Activated T-cell treated with anti-CD3 and anti-CD28 coated beads, Interleukin-2, amount 50 U/mL, for 24 hours (primary cell): ENCODE measurements around the gene HSD11B1L.

ENCODE experiments used
- DNase-seq: peaks from one replicate; pipeline ENCODE4 v3.0.0-alpha.2; 2020
- H3K27ac Mint-ChIP-seq: 2 replicates; pipeline ENCODE4 v1.8.0; 2020; ENCODE audit warnings: mild to moderate bottlenecking, mixed read lengths
- H3K27me3 Mint-ChIP-seq: 2 replicates; pipeline ENCODE4 v1.8.0; 2020; ENCODE audit warnings: mixed read lengths
- H3K36me3 Mint-ChIP-seq: 2 replicates; pipeline ENCODE4 v1.8.0; 2020; ENCODE audit warnings: low read depth, mixed read lengths
- H3K4me1 Mint-ChIP-seq: 2 replicates; pipeline ENCODE4 v1.8.0; 2020; ENCODE audit warnings: low read depth, mixed read lengths
- H3K4me3 Mint-ChIP-seq: 2 replicates; pipeline ENCODE4 v1.8.0; 2020; ENCODE audit warnings: mild to moderate bottlenecking, moderate library complexity, mixed read lengths
- H3K9me3 Mint-ChIP-seq: 2 replicates; pipeline ENCODE4 v1.8.0; 2020; ENCODE audit warnings: mixed read lengths

Gene HSD11B1L

DNA sequence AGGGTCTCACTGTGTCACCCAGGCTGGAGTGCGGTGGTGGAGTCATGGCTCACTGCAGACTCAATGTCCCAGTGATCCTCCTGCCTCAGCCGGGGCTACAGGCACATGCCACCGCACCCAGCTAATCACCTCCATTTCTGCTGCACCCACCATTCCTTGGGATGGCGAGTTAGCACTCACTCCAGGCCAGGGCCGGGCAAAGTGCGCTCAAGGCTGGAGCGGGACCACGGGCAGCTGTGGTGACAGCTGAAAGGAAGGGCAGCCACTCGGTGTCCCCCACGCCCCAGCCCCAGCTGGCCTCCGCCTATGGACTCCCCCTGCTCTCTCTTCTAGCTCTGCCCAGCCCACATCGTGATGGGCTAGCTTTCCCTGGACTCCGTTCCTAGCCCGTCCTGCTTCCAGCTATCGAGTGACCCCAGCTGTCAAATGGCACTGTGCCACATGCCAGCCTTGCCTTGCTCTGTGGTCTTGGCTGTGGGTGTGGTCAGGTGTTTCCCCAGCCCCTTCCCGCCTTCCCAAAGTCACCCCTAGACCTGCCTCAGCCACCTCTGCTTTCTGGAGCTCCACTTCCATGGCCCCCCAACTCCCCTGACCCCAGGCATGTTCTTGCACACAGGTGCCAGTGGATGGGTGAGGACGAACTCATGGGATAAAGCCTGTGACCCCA is 4.6 kb upstream of the HSD11B1L start:
- Mint-ChIP-seq H3K9me3 (no peaks in the 10 kb centered on the region), H3K4me1 (peaks cover 8% of the 10 kb centered on the region), H3K36me3 (peaks cover 67% of the 10 kb centered on the region), H3K27ac (peak overlapping the region; percentile 69), H3K4me3 (no peak overlapping the region), H3K27me3 (no peaks in the 10 kb centered on the region)
- DNase-seq: no peak

DNA sequence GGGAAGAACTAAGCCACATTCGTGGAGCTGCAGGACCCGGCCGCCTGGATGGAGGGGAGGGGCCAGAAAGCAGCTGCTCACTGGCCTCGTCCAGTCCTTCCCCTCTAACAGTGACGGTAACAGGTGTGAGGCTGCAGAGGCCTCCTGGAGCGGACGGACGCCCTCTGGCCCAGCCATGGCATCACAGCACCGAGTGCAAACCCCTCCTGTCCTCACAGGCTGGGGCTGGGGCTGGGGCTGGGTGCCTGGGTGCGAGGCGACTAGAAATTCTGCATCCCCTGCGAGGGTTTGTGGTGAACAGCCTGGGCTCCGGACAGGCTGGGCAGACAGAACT is 4.1 kb upstream of the HSD11B1L start:
- DNase-seq: no peak
- Mint-ChIP-seq H3K27me3 (no peaks in the 10 kb centered on the region), H3K36me3 (peaks cover 62% of the 10 kb centered on the region), H3K4me1 (peaks cover 13% of the 10 kb centered on the region), H3K27ac (no peak overlapping the region), H3K4me3 (no peak overlapping the region), H3K9me3 (no peaks in the 10 kb centered on the region)

DNA sequence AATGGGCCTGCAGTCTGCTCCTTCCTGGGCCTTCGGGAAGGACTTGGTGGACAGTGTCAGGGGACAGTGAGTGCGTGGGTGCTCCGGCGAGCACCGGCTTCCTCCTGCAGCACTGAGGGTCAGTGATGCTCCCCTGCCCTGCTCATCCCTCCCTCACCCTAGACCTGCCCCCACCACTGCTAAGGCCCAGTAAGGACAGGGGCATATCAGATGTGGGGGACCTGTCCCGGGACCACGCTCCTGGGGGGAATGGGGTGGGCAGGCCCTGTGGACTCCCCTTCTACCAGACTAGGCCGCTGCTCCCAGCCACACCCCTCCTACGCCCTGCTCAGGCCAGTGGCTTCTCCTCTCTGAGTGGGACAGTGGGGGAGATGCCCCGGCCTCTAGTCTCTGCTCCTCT is 3.7 kb upstream of the HSD11B1L start:
- Mint-ChIP-seq H3K4me3 (no peak overlapping the region), H3K27ac (peak overlapping the region; percentile 44), H3K9me3 (no peaks in the 10 kb centered on the region), H3K4me1 (peaks cover 16% of the 10 kb centered on the region), H3K36me3 (peaks cover 58% of the 10 kb centered on the region), H3K27me3 (no peaks in the 10 kb centered on the region)
- no peak for DNase-seq

DNA sequence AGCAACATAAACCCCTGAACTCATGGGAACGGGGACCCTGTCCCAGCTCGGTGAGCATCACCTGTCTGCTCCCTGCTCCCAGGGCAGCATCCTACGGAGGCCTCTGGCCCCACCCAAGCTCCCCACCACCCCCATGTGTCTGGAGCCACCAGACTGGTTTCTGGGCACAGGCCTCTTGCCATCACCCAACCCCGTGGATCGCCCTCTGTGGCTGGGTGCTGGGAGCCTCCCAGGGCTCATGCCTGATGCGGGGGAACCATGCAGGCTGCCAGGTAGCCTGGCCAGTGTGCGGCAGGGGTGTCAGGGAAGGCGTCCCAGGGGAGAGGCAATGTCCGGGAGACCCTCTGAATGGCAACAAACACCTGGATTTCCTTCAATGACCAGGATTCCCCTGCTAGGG is 3.2 kb upstream of the HSD11B1L start:
- no peaks in the 10 kb centered on the region for H3K27me3 Mint-ChIP-seq
- H3K9me3 Mint-ChIP-seq: no peaks in the 10 kb centered on the region
- H3K36me3 Mint-ChIP-seq: peaks cover 53% of the 10 kb centered on the region
- DNase-seq: no peak
- H3K27ac Mint-ChIP-seq: peak overlapping the region; percentile 44
- H3K4me3 Mint-ChIP-seq: no peak overlapping the region
- H3K4me1 Mint-ChIP-seq: peaks cover 18% of the 10 kb centered on the region

DNA sequence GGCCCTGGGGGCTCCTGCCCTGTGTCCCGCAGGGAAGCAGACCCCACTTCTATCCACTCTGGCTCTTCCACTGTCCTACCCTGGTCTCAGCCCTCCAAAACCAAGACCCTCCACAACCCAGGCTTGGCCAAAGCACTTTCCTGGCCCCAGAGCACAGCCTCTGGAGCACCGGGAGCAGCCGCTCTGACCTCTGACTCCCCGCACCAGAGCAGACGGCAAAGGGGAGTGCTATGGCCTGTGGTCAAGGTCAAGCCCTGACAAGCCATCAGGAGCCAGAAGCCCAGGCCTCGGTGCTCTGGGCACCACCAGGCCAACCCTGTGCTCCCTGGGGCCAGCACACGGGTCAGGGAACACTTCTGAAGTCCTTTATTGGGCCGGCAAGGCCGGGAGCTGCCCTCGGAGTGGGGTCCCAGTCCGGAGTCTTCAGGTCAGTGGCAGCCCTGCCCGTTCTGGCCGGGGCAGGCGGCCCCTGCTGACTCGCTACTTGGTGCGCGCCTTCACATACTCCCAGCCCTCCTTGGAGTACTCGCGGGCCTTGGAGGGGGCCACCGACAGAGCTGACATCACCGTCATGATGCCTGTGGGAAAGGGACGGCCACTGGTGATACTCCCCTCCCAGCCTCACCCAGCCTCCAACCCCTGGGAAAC is 2.6 kb upstream of the HSD11B1L start:
- no peaks in the 10 kb centered on the region for H3K9me3 Mint-ChIP-seq
- DNase-seq: no peak
- peak overlapping the region; percentile 25 for H3K4me3 Mint-ChIP-seq
- H3K36me3 Mint-ChIP-seq: peaks cover 47% of the 10 kb centered on the region
- H3K4me1 Mint-ChIP-seq: peaks cover 19% of the 10 kb centered on the region
- H3K27me3 Mint-ChIP-seq: no peaks in the 10 kb centered on the region
- H3K27ac Mint-ChIP-seq: no peak overlapping the region

DNA sequence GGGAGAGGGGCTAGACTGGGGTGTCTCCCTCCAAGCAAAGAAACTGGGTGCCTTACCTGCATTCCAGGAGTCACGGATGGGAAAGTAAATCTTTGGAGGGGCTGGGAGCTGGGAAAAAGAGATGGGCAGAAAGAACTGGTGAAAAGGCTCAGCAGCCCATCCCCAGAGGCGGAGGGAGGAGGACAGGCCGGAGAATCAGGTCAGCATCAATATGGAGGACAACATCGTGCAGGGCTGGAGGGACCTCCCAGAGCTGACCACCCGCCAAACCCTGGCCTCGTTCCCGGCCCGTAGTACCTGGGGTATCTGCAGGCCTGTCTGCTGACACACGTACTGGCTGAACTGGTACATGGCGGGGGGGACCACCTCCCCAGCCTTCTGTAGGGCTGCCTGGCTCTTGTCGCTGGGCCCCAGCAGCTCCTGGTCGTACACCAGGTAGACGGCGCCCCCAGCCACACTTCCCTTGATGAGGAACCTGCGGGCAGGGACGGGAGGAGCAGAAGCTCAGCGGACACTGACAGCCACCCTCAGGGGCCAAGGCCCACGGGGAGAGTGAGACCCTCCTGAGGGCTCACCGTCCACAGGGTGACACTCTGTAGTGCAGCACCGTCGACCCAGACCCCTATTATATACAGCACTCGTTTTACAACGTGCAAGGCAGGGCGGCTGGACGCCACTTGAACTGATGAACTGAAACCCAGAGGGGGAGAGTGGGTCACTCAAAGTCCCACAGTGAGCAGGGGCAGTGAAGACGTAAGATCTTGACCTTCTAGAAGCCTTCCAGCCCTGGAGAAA is 1.3 kb upstream of the HSD11B1L start:
- Mint-ChIP-seq H3K4me3 (peak overlapping the region; percentile 98), H3K27ac (peak overlapping the region; percentile 98)

DNA sequence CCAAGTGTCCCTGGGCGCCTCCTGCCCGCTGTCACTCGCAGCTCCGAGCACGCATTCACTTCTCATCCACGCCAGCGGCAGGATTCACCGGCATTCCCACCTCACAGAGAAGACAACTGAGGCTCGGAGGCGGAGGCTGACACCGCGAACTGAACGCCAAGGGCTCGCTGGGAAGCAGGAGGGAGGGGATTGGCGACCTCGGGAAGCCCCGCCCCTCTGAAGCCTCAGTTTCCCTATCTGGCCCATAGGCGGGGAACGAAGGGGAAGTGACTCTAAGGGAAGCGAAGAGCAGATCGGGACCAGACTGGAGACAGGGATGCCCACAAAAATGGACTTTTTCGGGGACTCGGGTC is 767 bp upstream of the HSD11B1L start:
- Mint-ChIP-seq H3K36me3 (peaks cover 42% of the 10 kb centered on the region), H3K9me3 (no peaks in the 10 kb centered on the region), H3K4me1 (peaks cover 21% of the 10 kb centered on the region), H3K27me3 (no peaks in the 10 kb centered on the region), H3K4me3 (peak overlapping the region; percentile 98), H3K27ac (peak overlapping the region; percentile 98)
- DNase-seq: no peak

More for the DNA sequence above, 1.3 kb upstream of the HSD11B1L start:
- Mint-ChIP-seq H3K9me3 (no peaks in the 10 kb centered on the region), H3K4me1 (peaks cover 21% of the 10 kb centered on the region), H3K36me3 (peaks cover 44% of the 10 kb centered on the region), H3K27me3 (no peaks in the 10 kb centered on the region)
- no peak for DNase-seq

DNA sequence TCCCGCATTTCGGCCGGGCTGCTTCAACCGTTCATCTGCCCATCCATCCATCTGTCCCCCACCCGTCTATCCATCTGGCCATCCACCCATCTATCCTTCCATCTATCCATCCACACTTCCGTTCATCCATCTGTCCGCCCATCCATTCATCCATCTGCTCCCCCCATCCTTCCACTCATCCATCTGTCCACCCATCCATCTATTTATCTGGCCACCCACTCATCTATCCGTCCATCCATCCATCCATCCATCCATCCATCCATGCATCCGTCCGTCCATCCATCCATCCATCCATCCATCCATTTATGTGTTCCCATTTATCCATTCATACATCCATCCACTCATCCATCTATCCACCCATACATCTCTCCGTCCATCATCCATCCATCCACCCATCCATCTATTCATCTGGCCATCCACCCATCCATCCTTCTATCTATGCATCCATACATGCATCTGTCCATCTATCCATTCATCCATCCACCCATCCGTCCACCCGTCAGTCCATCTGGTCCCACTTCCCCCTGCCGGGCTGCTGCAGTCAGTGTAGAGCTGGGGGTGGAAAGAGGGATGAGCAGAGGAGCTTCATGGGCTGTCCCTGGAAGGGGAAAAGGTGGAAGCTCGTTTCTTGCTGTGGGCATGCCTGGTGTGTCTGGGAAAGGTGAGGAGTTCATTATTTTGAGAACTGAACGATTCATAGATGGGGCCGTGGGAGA is 722 bp downstream of the HSD11B1L start:
- Mint-ChIP-seq H3K9me3 (no peaks in the 10 kb centered on the region), H3K4me1 (peaks cover 29% of the 10 kb centered on the region), H3K36me3 (peaks cover 34% of the 10 kb centered on the region), H3K27me3 (no peaks in the 10 kb centered on the region), H3K27ac (peak overlapping the region; percentile 72), H3K4me3 (peak overlapping the region; percentile 61)
- no peak for DNase-seq

DNA sequence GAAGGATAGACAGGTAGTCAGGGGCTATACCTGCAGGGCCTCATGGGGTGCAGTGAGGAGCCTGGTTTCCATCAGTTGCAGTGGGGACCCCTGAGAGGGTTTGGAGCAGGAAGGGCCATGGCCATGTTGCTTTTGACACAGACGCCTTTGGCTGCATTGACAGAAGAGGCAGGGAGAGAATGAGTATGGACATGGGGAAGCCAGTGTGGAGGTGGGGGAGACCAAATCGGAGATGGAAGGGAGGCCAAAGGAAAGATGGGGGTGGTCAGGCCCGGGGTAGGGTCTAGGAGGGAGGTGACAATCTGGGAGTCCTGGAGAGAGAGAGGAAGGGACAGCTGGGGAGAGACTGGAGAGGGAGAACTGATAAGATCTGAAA is 1.3 kb downstream of the HSD11B1L start:
- Mint-ChIP-seq H3K9me3 (no peaks in the 10 kb centered on the region), H3K4me3 (peak overlapping the region; percentile 61), H3K36me3 (peaks cover 32% of the 10 kb centered on the region), H3K27ac (peak overlapping the region; percentile 72), H3K4me1 (peaks cover 31% of the 10 kb centered on the region), H3K27me3 (no peaks in the 10 kb centered on the region)
- DNase-seq: no peak

DNA sequence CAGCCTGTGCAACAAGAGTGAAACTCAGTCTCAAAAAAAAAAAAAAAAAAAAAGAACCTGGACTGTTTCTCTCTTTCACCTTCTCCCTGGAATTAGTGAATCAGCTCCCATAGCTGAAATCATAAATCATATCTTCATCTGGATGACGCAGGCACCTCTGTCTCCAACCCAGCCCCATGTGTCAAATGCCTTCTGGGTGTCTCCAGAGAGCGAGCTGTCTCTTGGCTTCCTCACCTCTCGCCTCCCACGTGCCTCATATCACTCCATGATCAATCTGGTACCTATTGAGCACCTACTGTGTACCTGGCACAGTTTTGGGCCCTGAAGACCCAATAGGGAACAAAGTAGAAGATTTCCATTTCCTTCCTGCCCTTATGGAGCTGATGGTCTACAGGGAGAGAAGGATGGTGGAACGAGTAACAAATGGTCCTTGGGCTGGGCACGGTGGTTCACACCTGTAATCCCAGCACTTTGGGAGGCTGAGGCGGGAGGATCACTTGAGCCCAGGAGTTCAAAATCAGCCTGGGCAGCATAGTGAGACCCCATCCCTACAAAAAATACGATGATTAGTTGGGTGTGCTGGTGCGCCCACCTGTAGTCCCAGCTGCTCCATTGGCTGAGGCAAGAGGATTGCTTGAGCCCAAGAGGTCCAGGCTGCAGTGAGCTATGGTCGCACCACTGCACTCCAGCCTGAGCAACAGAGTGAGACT is 2.5 kb downstream of the HSD11B1L start:
- Mint-ChIP-seq H3K27me3 (no peaks in the 10 kb centered on the region), H3K36me3 (peaks cover 19% of the 10 kb centered on the region), H3K4me1 (peaks cover 36% of the 10 kb centered on the region), H3K27ac (no peak overlapping the region), H3K4me3 (no peak overlapping the region), H3K9me3 (no peaks in the 10 kb centered on the region)
- no peak for DNase-seq

DNA sequence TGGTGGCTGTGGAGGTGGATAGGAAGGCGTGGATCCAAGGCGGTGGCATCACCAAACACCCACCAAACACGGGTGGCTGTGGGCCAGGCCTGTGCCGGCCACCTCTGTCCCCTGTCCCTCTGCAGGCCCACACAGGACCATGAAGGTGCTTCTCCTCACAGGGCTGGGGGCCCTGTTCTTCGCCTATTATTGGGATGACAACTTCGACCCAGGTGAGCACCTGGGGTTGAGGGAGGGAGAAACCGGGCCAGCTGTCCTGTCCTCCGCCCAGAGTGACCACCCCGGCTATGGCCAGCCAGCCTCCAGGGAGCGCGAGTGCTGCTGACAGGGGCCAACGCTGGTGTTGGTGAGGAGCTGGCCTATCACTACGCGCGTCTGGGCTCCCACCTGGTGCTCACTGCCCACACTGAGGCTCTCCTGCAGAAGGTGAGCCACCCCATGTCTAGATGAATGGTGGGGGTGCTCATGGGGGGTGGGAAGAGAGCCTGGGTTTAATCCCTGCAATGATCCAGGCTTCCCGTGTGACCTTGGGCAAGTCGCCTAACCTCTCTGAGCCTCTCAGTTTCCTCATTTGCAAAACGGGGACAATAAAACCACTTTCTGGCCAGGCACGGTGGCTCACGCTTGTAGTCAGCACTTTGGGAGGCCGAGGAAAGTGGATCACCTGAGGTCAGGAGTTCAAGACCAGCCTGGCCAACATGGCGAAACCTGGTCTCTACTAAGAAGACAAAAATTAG is 4.0 kb downstream of the HSD11B1L start:
- Mint-ChIP-seq H3K9me3 (no peaks in the 10 kb centered on the region), H3K4me3 (no peak overlapping the region), H3K4me1 (peaks cover 38% of the 10 kb centered on the region), H3K36me3 (peaks cover 6% of the 10 kb centered on the region), H3K27ac (no peak overlapping the region), H3K27me3 (no peaks in the 10 kb centered on the region)
- no peak for DNase-seq

DNA sequence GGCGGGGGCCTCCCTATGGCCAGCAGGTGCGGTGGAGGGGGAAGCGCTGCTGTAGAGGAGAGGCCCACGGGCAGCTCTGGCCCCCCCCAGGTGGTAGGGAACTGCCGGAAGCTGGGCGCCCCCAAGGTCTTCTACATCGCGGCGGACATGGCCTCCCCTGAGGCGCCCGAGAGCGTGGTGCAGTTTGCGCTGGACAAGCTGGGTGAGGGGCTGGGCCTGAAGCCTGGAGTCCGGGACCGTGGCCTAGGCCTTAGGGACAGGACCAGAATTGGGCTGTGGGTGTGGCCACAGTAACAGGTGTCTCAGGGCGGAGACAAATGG is 5.5 kb downstream of the HSD11B1L start:
- DNase-seq: no peak
- H3K36me3 Mint-ChIP-seq: peaks cover 13% of the 10 kb centered on the region
- peak overlapping the region; percentile 71 for H3K4me3 Mint-ChIP-seq
- peak overlapping the region; percentile 91 for H3K27ac Mint-ChIP-seq
- H3K9me3 Mint-ChIP-seq: no peaks in the 10 kb centered on the region
- no peaks in the 10 kb centered on the region for H3K27me3 Mint-ChIP-seq
- H3K4me1 Mint-ChIP-seq: peaks cover 36% of the 10 kb centered on the region

DNA sequence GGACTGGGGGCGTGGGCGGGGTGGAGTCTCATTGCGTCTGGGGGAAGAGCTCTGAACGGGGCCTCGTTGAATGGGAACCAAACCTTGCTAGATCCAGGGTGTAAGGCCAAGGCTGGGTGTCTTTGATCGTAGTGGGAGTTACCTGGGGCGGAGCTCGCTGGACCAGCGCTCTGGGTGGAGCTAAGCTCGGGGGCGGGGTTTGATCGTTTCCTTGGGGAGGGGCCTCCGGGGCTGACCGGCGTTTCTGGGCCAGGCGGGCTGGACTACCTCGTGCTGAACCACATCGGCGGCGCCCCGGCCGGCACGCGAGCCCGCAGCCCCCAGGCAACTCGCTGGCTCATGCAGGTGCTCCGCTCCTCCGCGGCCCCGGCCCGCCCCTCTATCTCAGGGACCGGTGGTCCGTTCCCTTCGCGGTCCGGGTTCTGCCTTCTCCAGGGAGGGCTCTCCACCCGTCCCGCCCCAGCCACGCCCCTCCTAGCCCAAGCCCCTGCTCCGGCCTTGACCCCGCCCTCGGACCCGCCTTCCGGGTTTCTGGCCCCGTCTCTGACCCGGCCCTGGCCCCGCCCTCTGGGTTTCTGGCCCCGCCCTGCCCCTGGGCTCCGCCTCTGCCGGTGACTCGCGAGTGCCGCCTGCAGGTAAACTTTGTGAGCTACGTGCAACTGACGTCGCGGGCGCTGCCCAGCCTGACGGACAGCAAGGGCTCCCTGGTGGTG is 6.0 kb downstream of the HSD11B1L start:
- DNase-seq: peak; percentile 100
- peak overlapping the region; percentile 71 for H3K4me3 Mint-ChIP-seq
- peaks cover 33% of the 10 kb centered on the region for H3K4me1 Mint-ChIP-seq
- H3K27ac Mint-ChIP-seq: peak overlapping the region; percentile 91
- H3K9me3 Mint-ChIP-seq: no peaks in the 10 kb centered on the region
- peaks cover 19% of the 10 kb centered on the region for H3K36me3 Mint-ChIP-seq
- no peaks in the 10 kb centered on the region for H3K27me3 Mint-ChIP-seq
